ENCODE data around the gene ARF1. TPM values are rescaled to one million over a fixed set of nuclear protein-coding genes. Genes with fewer than 3 reads are reported as not detected.

The ARF1 gene
- total and polyA plus RNA-seq, 8 donors: 267 to 455 (median 301) TPM

DNA sequence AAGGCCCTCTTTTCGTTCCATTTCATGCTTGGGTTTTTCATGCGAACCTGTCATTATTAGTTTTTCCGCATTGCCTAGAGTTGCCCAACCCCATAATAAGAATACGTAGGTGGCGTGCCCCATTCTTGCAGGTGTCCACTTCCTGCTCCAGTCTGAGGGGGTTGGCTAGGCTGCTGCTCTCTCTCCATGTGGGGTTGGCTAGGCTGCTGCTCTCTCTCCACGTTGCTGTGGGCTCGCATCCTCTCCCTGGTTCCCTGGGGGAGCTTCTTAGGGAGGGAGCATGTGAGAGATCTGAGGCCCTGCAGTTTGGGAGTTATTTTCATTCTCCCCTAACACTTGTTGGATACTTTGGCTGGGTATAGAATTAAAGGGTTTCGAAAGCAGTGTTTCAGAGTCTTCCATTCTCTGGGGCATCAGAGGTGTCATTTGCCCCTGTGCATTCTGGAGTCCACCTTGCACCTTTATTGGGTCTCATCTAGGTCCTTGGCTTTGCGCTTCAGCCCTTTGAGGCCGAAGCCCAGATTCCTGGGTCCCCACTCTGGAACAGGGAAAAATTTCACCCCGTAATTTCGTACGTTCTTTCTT lies 12.0 kb downstream of the ARF1 start:
- no peak overlapping the region for H3K4me3 ChIP-seq
- H3K4me1 ChIP-seq: peaks cover 31 to 81% of the 10 kb centered on the region in 2 donors
- H3K9me3 ChIP-seq: peaks cover 0 to 8% of the 10 kb centered on the region in 2 donors
- H3K27ac ChIP-seq: no peak overlapping the region
- intact Hi-C loops (cut with DNase I): no loop called here
- no peaks in the 10 kb centered on the region for H3K27me3 ChIP-seq
- peaks cover 2 to 66% of the 10 kb centered on the region in 2 donors for H3K36me3 ChIP-seq
- TF ChIP-seq, protein P1, sequence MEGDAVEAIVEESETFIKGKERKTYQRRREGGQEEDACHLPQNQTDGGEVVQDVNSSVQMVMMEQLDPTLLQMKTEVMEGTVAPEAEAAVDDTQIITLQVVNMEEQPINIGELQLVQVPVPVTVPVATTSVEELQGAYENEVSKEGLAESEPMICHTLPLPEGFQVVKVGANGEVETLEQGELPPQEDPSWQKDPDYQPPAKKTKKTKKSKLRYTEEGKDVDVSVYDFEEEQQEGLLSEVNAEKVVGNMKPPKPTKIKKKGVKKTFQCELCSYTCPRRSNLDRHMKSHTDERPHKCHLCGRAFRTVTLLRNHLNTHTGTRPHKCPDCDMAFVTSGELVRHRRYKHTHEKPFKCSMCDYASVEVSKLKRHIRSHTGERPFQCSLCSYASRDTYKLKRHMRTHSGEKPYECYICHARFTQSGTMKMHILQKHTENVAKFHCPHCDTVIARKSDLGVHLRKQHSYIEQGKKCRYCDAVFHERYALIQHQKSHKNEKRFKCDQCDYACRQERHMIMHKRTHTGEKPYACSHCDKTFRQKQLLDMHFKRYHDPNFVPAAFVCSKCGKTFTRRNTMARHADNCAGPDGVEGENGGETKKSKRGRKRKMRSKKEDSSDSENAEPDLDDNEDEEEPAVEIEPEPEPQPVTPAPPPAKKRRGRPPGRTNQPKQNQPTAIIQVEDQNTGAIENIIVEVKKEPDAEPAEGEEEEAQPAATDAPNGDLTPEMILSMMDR (IDR thresholded peaks at IDR 0.05): no peak
- no peak for ATAC-seq
- no peak for DNase-seq

DNA sequence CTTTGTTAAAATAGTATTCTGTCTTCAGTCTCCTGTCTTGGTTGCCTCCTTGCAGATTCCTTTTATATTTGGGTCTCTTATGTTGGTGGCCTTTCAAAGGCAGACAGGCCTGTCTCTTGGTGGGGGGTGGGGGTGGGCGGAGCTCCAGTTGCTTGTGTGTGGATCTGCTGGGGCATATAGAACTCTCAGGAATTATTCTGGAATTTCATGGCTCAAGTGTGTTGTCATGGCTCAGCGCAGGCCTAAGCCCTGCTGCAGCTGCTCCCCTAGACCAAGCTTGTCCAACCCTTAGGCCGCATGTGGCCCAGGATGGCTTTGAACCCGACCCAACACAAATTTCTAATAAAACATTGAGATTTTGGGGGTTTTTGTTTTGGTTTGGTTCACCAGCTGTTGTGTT lies 12.7 kb downstream of the ARF1 start:
- no peak for ATAC-seq
- intact Hi-C loops (cut with DNase I): no loop called here
- peaks cover 0 to 8% of the 10 kb centered on the region in 2 donors for H3K9me3 ChIP-seq
- TF ChIP-seq, protein P1 (IDR thresholded peaks at IDR 0.05): no peak
- no peak overlapping the region for H3K4me3 ChIP-seq
- H3K36me3 ChIP-seq: peaks cover 2 to 68% of the 10 kb centered on the region in 2 donors
- no peak overlapping the region for H3K27ac ChIP-seq
- no peaks in the 10 kb centered on the region for H3K27me3 ChIP-seq
- no peak for DNase-seq
- H3K4me1 ChIP-seq: peaks cover 25 to 81% of the 10 kb centered on the region in 2 donors

DNA sequence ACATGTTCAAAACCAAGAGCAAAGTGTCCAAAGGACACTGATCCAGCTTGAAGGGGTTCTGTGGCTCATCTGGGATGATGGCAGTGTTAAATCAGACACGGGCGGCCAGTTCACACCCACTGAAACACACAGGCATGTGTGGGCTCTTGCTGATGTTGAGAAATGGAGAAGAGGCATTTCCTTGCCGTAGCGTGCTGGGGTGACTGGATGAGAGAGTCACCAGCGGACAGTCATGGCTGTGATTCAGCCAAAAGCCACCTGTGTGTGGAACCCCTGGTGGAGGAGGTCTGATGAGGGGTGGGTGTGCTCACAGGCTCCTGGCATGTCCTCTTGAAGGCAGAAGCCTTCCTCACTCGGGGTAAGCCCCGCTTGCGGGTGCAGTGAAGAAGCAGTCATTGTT lies 13.4 kb downstream of the ARF1 start:
- TF ChIP-seq, protein P1 (IDR thresholded peaks at IDR 0.05): no peak

DNA sequence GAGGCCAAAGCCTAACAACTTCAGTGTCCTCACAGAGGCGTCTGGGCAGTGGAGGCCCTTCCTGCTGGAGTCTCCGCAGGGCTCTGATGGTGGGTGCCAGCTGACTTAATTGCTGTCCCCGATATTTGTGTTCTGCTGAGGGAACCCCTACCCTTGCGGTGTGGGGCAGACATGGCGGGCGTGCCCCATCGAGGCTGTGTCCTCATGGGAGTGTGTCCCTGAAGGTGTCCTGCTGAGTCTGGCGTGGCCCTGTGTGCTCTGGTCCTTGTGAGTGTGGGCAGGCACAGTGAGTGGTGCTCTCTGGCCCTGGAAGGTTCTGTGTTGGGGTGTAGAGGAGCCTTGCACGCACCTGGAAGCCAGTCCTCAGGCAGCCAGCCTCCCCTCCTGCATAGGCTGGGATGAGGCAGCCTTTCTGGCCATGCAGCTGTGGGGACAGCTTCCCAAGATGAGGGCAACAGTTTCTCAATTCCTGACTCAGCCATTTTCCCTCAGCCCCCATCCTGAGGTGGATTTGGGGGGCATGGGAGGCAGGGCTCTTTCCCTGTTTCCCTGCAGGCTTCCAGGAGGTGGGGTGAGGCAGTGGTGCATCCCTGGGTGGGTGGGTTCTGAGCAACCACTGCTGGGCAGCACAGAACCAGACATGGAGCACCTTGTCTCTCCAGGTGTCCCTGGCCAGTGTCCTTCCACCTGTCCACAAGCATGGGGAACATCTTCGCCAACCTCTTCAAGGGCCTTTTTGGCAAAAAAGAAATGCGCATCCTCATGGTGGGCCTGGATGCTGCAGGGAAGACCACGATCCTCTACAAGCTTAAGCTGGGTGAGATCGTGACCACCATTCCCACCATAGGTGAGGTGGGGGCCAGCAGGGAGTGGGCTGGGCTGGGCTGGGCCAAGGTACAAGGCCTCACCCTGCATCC lies 14.2 kb downstream of the ARF1 start:
- Histone ChIP-seq H3K27me3 (no peaks in the 10 kb centered on the region), H3K9me3 (peaks cover 0 to 8% of the 10 kb centered on the region in 2 donors), H3K4me3 (no peak overlapping the region), H3K4me1 (peaks cover 11 to 79% of the 10 kb centered on the region in 2 donors), H3K27ac (no peak overlapping the region), H3K36me3 (peaks cover 2 to 72% of the 10 kb centered on the region in 2 donors)
- TF ChIP-seq, protein P1 (IDR thresholded peaks at IDR 0.05): no peak
- intact Hi-C loops (cut with DNase I): no loop called here
- ATAC-seq: no peak
- DNase-seq: peak in 1 of 4 donors; percentile 22

More for the DNA sequence above, 13.4 kb downstream of the ARF1 start:
- Histone ChIP-seq H3K27ac (no peak overlapping the region), H3K36me3 (peaks cover 2 to 72% of the 10 kb centered on the region in 2 donors), H3K9me3 (peaks cover 0 to 8% of the 10 kb centered on the region in 2 donors), H3K4me1 (peaks cover 17 to 79% of the 10 kb centered on the region in 2 donors), H3K4me3 (no peak overlapping the region), H3K27me3 (no peaks in the 10 kb centered on the region)
- no peak for DNase-seq
- intact Hi-C loops (cut with DNase I): no loop called here
- no peak for ATAC-seq
